Psoas muscle (tissue), 8 donors: ENCODE results near the gene GDF7. TPM values are rescaled to one million over a fixed set of nuclear protein-coding genes. Genes with fewer than 3 reads are reported as not detected.

Experiments used
- ATAC-seq, 4 donors: fragments of 200-7000 bp; cut with Tn5 transposase; one replicate each; pipeline ENCODE4 v1.9.1; 2020; ENCODE audit warnings: moderate library complexity in 3 of 4, mild to moderate bottlenecking in 2 of 4
- DNase-seq, 2 donors: peaks; one replicate each; pipeline ENCODE4 v3.0.0-alpha.2; 2020
- H3K27ac ChIP-seq: fragments of 200-600 bp; one replicate; pipeline ENCODE4 v1.8.0; 2022
- H3K27me3 ChIP-seq, 3 donors: fragments of 200-600 bp in 1 of 3; one replicate each; pipeline versions ENCODE4 v1.6.1 to v1.8.0; 2013 to 2022; ENCODE audit warnings: low read length in 2 of 3, mild to moderate bottlenecking in 2 of 3, moderate library complexity in 1 of 3; ENCODE audit not compliant: insufficient read depth in 3 of 3
- H3K36me3 ChIP-seq, 2 donors: fragments of 200-600 bp in 1 of 2; one replicate each; pipeline versions ENCODE4 v1.6.1 to v1.8.0; 2013 to 2022; ENCODE audit warnings: low read depth in 1 of 2, mild to moderate bottlenecking in 1 of 2, moderate library complexity in 1 of 2; ENCODE audit not compliant: insufficient read depth in 1 of 2
- H3K4me1 ChIP-seq: fragments of 200-600 bp; one replicate; pipeline ENCODE4 v1.8.0; 2022
- H3K4me3 ChIP-seq: fragments of 200-600 bp; one replicate; pipeline ENCODE4 v1.8.0; 2022; ENCODE audit warnings: mild to moderate bottlenecking
- H3K9me3 ChIP-seq: fragments of 200-600 bp; one replicate; pipeline ENCODE4 v1.8.0; 2022
- CTCF ChIP-seq: fragments of 200-600 bp; IDR thresholded peaks from one replicate; pipeline ENCODE4 v1.8.0; 2022; ENCODE audit warnings: antibody characterized with exemption
- WGBS, 3 donors: extraction: QIAGEN DNeasy Blood & Tissue Kit; methylation state at CpG; one replicate each; pipeline versions ENCODE4 v1.1.6 to v1.1.7; 2013; 5-methylcytosine and 5-hydroxymethylcytosine counted together
- intact Hi-C, 2 donors: fragments of 100-400 bp; cut with DNase I; formaldehyde crosslinking; loops; one replicate each; pipeline versions ENCODE4 v1.11.0 to v1.14.2; 2022
- polyA plus RNA-seq, 3 donors: library from polyadenylated mRNA; stranded (reverse); fragments of 200-250 nt; gene quantifications; one replicate each; pipeline ENCODE4 v1.2.3, GENCODE V29; 2013
- total RNA-seq, 4 donors: library from RNA; stranded (reverse); fragmentation: NEBNext Ultra II Directional in 2 of 4; extraction: Animal tissue kit (Norgen Biotek cat#: 25700) in 2 of 4; gene quantifications; one replicate each; pipeline versions ENCODE4 v1.2.1 to v1.2.4, GENCODE V29; 2021 to 2023
- donor health status: healthy with polysubstance abuse.
- donor health status: DM: no; HTN: no; CAD: no; lungs with moderate emphysema.
- donor health status: Bipolar disorder and iron deficiency.
- donor health status: healthy.
- donor health status: DM: yes; HTN: yes; CAD: no.
- donor health status: DM: no; HTN: no; CAD: no.
- donor health status: DM: no; HTN: no; CAD: no.
- donor health status: DM: yes; HTN: yes; CAD: no.

The GDF7 gene
- total and polyA plus RNA-seq, 7 donors, result 0.03 to 0.94 (median 0.04) TPM

GRCh38 chr2:20671736-20672080, 4.8 kb downstream of the GDF7 start:
- 17 to 20% (median 19%) methylated on average over 13 of the region's 13 CpGs for WGBS, 3 donors

GRCh38 chr2:20672201-20672951, 5.4 kb downstream of the GDF7 start:
- no peak overlapping the region for H3K27ac ChIP-seq
- DNase-seq, result no peak
- ATAC-seq, result no peak
- no peak overlapping the region for H3K4me3 ChIP-seq
- no peaks in the 10 kb centered on the region for H3K9me3 ChIP-seq
- WGBS, 3 donors, result 47 to 49% (median 49%) methylated on average over 18 of the region's 18 CpGs
- TF ChIP-seq CTCF, result no peak
- H3K4me1 ChIP-seq, result no peaks in the 10 kb centered on the region
- no peaks in the 10 kb centered on the region for H3K36me3 ChIP-seq
- peaks cover 3 to 70% (median 30%) of the 10 kb centered on the region in 3 donors for H3K27me3 ChIP-seq
- intact Hi-C loops, result loop anchor here in 1 of 2 donors (5.0 kb wide), 1 partner anchor 965 kb away; no protein-coding TSS in a partner anchor

More at GRCh38 chr2:20671736-20672080, 4.8 kb downstream of the GDF7 start:
- H3K4me3 ChIP-seq, result no peak overlapping the region
- DNase-seq, result no peak
- ATAC-seq, result no peak
- H3K36me3 ChIP-seq, result no peaks in the 10 kb centered on the region
- no peaks in the 10 kb centered on the region for H3K4me1 ChIP-seq
- no peak overlapping the region for H3K27ac ChIP-seq
- intact Hi-C loops, result loop anchor here in 1 of 2 donors (5.0 kb wide), 1 partner anchor 964 kb away; no protein-coding TSS in a partner anchor
- H3K27me3 ChIP-seq, result peaks cover 3 to 74% (median 31%) of the 10 kb centered on the region in 3 donors
- no peak for TF ChIP-seq CTCF
- no peaks in the 10 kb centered on the region for H3K9me3 ChIP-seq

- Histone ChIP-seq H3K36me3 (no peaks in the 10 kb centered on the region), H3K4me1 (no peaks in the 10 kb centered on the region), H3K27ac (no peak overlapping the region), H3K4me3 (no peak overlapping the region), H3K9me3 (no peaks in the 10 kb centered on the region), H3K27me3 (peaks cover 0 to 56% (median 25%) of the 10 kb centered on the region in 3 donors)
- 81 to 89% (median 88%) methylated on average over 5 of the region's 5 CpGs for WGBS, 3 donors
- intact Hi-C loops, result loop anchor here in 1 of 2 donors (5.0 kb wide), 1 partner anchor 966 kb away; no protein-coding TSS in a partner anchor
- DNase-seq (no peak), ATAC-seq (no peak)
- TF ChIP-seq CTCF, result no peak
Observed at GRCh38 chr2:20673686-20674308, 6.9 kb downstream of the GDF7 start.

GRCh38 chr2:20674309-20674965, 7.5 kb downstream of the GDF7 start:
- Histone ChIP-seq H3K9me3 (no peaks in the 10 kb centered on the region), H3K4me3 (no peak overlapping the region), H3K27ac (no peak overlapping the region), H3K4me1 (no peaks in the 10 kb centered on the region), H3K36me3 (no peaks in the 10 kb centered on the region), H3K27me3 (peaks cover 0 to 51% (median 25%) of the 10 kb centered on the region in 3 donors)
- DNase-seq (no peak), ATAC-seq (no peak)
- TF ChIP-seq CTCF, result no peak
- intact Hi-C loops, result loop anchor here in 1 of 2 donors (5.0 kb wide), 1 partner anchor 967 kb away; no protein-coding TSS in a partner anchor
- WGBS, 3 donors, result 76 to 81% (median 80%) methylated on average over 11 of the region's 11 CpGs
